ENCODE measurements around the gene CTDSPL.

The CTDSPL gene

DNA sequence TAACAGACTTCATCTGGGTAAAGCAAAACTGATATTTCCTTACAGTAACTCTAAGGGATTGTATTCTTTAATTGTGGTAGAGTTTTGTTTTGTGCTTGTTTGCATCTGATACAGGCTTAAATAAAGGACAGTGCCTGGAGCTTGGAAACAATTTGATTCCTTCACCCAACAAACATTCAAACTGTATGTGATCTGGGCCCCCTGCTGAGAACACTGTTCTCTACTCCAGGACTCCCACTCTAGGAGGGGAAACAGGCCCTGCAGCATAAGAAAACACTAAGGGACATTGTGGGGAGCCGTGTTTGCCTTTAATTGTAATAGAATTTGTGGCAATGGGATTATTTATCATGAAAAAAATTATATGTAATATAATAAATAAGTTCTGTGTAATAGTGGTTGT lies 56.9 kb downstream of the CTDSPL start:
- DNase-seq: peak; percentile 33

DNA sequence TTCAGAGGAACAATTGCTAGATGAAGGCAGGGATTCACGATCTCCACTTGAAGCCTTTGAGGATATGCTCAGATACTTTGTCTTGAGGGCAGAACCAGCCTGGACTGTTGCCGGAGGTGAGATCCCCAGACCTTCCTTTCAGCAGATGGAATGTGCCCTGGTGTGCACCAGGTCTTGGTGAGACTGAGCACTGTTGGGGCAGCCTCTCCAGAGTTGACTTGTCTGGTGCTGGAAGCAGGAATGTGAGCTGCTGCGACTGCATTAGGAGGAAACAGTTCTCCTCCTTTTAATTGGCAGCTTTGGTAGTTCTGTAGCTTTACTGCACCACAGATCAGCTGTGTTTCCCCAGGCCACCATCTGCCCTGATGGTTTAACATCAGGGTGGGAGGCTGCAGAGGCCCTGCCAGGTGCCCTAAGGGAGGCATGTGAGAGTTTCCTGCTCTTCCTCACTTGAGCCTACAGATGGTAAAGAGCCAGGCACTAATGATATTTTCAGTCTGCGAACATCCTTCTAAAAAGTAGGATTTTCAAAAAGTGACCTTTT lies 58.5 kb downstream of the CTDSPL start:
- DNase-seq: no peak

DNA sequence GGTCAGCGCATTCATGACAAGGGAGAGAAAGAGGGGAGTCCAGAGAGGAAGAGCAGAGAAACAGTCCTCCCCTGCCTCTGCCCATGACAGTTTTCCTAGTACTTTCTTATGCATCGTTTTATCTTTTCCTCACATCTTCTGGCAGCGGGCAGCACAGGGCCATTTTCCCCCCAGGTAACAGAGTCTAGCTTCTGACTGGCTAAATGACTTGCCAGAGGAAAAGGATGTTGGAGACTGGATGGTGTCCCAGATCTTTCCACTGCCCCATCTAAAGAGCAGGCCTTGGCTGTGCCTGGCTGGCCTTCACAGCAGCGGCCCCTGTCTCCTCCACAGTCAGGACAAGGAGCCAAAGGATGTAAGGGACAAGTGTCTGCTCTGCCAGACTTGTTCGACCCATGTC lies 59.3 kb downstream of the CTDSPL start:
- no peak for DNase-seq

DNA sequence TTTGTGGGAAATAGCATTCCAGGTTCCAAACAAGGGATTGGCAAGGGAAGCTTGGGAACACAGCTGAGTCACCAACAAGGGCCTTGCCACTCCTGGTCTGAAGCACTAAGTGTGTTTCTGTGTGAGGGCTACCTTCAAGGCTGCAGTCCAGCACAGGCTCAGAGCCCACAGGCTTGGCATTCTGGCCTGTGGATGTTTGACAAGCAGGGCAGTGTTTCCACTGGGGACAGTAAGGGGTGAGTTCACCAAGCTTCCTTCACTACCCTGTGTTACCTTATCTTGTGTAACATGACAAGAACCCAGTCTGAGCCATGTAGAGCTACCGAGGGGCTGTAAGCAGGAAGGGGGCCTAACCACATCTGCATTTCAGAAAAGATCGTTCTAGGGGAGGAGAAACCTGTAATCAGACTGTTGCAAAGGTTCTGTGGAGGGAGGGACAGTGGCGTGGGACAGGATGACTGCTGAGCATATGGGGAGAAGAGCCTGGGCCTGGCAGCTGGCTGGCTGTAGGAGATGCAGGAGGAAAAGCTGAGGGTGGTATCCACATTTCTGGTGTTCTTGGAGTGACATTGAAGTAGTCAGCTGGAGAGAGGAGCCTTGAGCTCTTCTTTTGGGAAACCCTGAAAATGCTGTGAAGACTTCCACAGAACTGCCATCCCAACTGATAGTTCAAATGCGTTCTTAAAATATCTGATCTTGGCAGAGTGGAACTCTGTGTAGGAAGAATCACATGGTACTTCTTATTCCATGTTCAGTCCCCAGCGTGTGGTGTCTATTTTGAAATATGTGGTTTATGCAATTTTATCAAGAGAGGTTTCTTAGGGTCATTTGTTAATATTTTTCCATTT lies 61.3 kb downstream of the CTDSPL start:
- no peak for DNase-seq

DNA sequence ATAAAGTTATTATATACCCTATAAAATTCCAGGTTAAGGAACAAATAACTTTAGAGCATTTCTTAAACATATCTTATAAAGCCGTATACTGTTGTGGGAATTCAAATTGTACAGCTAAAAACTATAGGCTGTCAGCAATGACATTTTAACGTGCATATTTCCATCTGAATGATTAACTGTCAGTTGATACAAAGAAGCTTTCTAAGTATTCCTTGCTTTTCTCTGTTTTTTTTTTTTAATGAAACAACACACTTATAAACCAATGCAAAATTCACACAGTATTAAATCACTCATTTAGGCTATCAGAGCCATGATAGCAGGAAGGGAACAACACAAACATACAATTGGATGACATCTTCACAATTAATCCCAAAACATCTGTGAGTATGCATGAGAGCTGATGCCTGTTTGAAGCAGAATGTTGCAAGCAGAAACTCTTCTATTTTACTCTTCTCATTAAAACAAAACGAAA lies 61.9 kb downstream of the CTDSPL start:
- DNase-seq: no peak

DNA sequence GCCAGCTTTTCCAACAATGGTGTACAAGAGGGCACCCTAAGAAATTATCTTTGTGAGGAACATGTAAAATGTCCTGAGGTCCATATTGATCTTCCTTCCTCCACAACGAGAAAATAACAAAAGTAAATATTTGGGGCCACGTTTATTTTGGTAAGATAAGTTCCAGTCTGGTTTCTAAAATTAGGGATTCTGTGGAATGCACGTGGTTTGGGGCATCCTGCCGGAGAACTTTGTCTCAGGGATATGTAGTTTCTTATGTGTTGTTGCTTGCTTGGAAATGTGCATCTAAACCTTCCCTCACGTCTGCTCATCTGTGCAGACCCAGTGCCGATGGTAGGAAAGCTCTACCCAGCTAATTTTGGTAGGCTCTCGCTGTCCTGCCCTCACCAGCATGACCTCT lies 62.8 kb downstream of the CTDSPL start:
- no peak for DNase-seq

DNA sequence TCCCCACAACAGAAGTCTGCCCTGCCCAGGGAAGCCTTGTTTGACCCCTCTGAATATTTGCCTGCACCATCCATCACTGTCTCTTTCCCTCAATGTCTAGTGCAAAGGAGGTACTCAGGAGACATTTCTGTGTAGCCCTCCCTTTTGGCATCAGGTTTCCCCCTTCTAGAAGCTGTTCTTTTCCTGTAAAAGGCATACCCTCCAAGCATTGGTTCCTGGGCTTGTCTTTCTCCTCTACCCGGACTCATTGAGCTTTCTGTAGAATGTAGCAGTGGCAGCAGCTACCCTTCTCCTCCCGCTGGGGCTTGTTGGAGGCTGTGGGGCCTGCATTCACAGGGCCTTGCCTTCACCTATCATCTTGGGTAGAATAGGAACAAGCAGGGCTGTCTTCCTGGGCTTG lies 63.5 kb downstream of the CTDSPL start:
- DNase-seq: no peak

DNA sequence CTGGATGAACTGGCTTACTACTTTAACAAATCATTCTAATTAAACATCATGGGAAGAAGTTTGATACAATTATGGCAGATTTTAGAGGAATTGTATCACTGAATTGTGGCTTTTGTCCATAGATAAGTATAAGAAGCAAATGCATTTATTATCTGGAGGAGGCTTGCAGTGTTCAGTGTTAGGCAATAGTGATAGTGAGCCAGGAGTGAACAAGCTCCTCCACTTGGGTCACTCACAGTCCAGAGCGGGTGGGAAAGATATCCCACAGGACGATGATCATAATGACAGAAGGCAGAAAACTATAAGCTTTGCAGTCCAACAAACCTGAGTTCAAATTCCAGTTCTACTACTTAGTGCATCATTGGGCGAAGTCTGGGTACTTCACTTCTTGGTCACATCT lies 64.9 kb downstream of the CTDSPL start:
- no peak for DNase-seq

DNA sequence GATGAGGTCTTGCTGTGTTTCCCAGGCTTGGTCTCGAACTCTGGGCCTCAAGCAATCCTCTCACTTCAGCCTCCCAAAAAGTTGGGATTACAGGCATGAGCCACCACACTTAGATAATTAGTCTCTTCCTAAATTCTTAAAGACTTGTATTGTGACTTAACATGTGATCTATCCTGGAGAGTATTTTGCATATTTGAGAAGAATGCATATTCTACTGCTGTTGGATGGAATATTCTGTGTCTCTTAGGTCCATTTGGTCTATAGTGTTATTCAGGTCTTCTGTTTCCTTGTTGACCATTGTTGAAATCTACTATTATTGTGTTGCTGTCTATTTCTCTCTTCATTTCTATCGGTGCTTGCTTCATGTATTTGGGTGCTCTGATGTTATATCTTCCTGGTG lies 68.8 kb downstream of the CTDSPL start:
- DNase-seq: no peak

DNA sequence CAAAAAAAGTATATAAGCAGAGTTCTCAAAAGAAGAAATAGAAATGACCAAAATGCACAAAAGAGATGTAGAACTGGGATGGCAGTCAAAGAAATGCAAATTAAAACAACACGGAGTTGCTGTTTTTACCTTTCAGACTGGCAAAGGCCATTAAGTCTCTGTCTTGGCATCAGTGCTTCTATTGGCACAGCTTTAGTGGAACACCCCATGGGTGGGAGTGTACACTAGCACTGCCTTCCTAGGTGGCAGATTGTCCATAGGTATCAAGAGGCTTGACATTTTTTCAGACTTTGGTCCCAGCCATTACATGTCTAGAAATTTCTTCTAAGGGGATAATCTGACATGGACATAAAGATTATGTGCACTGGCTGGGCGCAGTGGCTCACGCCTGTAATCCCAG lies 70.8 kb downstream of the CTDSPL start:
- no peak for DNase-seq

DNA sequence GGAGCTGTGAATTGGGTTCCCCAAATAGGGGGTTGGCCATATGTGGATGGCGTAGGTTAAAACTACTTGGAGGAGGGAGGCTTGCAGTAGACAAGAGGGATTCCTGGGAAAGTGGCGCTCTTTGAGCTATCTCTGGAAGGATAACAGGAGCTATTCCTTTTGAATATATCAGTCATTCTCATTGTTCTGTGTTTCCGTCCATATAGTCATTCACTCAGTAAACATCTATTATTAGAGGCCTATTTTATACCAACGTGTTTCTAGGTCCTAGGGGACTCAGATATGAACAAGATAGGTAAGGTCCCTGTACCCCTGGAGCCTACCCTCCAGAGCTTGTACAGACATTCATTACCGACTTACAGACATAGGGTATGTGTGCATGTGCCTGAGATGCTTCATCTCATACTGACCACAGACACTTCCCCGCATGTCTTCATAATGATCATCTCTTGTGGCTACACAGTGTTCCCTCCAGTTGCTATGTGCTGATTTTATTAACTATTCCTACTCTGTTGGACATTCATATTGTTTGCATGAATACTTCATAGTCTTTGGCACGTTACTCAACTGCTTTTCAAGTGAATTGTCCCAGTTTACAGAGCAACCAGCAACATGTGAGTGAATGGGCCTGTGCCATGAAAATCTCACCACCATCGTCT lies 73.1 kb downstream of the CTDSPL start:
- no peak for DNase-seq

DNA sequence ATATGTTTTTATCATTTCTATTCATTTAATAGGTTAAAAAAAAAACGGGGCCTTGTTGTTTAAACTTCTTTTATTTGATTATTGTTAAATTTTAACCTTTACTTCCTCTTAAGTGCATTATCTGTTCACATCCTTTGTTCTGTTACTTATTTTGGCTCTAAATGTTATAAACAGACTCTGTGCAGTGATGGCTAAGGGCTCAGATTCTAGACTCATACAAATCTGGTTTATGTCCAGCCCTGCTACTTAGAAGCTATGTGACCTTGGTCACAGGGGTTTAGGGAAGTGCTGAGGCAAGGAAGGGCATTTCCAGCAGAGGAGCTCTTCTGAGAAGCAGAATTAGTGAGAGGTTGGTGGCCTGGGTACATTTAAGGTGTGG lies 73.6 kb downstream of the CTDSPL start:
- no peak for DNase-seq

DNA sequence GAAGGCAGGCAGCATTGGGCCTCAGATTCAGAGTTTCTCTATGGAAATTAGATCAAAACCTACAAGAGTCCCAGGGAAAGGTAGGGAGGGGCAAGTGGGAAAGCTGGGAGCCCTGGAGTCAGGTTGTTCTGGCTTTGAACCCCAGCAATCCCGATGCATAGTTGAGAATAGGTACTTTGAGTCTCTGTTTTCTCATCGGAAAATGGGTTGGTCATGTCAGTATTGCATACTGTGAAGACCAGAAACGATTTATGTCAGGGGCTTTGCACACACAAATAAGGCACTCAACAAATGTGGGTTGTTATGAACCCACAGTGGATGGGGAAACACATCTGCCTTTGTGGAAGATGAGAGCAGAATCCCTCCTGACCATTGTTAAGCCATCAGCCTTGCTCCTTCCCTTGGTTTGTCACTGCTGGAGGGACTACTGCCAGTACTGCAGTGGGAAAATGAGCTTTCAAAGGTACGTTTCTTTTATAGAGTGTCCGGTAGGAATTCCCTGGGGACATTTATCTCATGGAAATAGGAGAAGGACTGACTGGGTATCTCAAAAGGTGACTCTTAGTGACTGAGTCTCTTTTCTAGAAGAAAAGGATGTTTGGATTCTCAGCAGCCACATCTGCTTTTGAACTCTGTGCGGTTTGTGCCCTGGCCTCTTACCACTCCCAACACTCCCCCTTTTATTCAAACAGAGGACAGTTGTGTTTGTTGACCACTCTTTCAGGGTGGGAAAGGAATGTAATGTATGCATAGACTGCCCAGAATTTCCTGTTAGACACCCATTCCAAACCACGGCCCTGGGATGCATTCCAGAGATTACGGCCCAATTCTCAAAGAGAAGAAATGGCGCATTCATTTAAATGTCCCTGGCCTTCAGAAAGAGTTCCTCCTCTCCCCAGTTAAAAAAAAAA lies 74.3 kb downstream of the CTDSPL start:
- DNase-seq: no peak

DNA sequence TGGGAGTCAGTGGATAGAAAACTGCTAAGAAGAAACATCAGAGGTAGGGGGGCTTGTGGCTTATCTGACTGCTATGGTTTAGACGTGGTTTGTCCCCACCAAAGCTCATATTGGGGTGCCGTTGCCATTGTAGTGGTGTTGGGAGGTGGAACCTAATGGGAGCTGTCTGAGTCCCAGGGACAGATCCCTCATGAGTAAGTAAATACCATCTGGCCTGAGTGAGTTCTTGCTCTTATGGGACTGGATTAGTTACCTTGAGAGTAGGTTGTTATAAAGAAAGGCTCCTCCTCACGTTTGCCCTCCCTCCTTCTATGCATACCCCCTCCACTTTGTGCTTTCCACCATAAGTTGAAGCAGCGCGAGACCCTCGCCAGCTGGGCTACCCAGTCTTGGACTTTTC lies 75.5 kb downstream of the CTDSPL start:
- no peak for DNase-seq

DNA sequence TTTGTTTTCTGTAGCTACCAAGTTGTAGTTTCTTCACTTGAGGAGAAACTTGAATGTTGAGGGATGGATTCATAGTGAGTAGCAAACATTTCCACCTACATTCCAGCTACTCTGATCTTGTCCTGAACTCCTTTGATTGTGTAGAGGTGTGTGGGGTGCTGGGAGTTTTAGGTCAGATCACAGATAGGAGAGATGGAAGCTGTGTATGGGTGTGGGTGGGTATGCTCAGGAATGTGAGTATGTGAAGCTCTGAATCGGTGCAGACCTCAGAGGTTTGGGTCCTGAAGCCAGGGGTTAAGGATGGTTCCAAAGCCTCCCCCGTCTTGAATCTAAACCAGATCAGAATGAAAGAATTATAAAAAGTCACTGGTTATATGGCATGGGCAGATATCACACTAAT lies 76.3 kb downstream of the CTDSPL start:
- DNase-seq: no peak

DNA sequence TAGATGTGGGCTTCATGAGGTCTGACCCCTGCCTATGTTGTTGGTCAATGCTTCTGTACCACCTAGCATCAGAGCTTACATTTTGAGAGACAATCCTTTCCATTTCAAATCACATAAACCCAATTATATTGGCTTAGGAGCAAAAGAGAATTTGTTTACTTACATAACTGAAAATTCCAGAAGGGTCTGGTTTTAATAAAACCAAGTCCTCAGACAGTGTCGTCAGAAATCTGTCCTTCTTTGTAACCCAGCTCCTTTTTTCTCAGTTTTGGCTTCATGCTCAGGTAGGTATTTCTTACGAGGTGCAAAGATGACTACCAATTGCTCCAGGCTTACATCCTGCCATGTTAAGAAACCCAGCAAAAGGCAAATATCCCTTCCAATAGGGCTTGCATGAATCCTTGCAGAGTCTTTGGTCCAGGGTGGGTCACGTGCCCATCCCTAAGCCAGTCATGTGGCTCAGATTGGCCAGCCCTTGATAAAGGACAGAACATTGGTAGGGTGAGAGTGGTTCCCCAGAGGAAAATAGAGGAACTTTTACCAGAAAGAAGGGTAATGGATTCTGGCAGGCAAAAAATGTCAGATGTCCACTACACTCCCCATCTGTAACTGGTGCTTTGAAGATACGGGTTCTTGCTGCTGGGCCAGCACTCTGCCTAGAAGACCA lies 78.7 kb downstream of the CTDSPL start:
- no peak for DNase-seq

DNA sequence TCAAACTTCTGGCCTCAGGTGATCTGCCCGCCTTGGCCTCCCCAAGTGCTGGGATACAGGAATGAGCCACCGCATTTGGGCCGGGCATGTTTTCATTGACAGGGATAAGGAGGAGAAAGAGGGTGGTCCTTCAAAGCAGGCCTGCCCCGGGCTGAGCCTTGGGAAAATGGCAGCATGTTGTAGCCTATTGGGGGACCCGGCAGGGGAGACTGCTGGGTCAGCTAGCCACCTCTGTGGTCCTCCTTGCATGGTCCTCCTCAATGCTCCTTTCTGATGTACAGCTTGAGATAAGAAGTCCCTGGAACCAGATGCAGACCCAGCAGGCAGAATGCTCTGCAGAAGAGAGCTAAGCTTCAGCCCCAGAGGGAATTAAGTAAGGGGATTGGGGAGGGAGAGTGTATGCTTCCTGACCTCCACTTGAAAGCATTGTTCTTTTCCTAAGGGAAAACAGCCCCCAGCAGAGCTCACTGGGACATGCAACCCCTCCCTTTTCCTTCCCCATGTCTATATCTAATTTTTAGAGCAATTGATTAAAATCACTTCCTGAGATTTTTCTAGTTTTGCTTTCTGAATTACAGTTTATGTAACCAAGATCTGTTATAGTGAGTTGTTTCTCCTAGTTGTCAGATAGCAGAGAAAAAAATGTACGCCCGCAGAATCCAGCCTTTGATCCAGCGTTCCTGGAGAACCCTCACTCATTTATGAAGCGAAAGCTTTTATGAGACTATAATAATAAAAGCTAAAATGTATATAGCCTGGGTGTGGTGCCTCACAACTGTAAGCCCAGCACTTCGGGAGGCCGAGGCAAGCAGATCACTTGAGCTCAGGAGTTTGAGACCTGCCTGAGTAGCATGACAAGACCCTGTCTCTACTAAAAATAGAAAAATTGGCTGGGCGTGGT lies 80.2 kb downstream of the CTDSPL start:
- no peak for DNase-seq

DNA sequence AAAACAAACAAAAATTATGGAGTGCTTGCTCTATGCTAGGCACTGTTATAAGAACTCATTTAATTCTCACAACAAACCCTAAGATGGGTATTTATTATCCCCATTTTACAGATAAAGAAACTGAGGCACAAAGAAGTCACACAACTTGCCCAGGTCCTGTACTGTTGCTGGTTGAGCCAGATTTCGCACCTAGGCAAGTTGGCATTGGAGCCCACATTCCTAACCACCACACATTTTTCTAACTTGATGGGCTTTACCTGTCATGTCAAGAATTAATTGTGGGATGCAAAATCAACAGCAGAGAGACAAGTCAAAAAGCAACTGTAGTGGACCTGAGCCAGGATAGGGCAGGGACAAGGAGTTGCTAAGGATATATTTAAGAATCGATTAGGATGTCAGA lies 81.0 kb downstream of the CTDSPL start:
- DNase-seq: no peak

DNA sequence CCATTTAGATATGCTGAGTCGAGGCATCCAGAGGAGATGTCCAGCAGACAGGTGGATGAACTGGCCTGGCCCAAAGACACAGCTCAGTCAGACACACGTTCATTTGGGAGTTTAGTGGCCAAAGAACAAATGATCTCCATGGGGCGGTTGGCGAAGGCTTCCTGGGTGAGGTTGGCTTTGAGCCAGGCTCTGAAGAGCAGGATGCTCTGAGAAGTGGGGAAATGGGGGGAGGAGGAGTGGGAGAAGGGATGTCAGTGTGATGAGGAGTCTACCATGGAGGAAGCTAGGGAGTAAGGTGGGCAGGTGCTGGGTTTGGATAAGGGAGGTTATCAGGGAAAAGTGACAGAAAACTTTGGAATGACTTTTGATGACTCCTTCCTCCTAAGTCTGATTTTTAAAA lies 81.4 kb downstream of the CTDSPL start:
- no peak for DNase-seq

DNA sequence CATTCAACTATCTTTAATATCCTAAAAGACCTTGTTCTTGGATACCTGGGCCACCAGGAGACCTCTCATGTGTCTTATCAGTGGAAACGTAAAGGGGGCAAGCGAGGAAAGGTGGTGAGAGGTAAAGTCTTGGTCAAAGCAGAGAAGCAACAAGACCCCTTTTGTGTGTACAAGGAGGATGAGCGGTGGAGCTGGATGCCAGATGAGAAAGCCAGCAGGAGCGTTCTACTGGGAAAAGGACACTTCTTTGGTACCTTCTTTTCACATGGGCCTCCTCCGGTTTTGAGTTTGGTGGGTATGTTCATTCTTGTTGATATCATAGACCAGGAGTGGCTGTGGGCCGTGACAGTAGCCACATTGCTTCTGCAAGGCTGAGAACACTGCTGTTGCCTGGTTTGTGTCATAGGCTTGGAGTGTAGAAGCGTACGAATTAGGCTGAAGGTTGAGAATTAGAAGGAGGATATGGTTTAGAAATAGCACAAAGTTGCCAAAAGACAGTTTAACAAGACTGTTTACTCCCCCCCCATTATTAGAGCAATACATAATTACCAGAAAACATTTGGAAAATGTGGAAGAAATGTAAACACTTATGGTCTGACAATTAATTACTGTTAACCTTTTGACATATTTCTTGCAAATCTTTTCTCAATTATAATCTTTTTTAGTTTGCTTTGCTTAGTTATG lies 82.1 kb downstream of the CTDSPL start:
- no peak for DNase-seq

DNA sequence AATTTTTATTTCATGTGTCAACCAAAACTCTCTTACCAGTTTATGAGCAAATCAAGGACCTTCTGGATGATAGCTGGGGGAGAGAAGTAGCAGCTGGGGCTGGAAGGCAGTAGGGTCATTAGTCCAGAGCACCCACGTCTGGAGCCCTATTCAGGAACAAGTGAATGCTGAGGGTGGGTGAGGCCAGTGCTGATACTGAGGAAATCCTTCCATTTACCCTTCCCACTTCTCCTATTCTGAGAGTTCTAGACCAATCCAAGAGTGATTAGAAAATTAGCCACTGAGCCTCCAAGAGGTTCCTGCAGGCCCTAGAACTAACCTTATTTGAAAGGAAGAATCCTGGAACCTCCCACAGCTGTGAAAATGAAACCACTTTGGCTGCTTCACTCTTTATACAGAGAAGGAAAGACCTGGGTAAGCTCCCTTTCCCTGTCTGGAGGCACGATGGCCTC lies 82.7 kb downstream of the CTDSPL start:
- DNase-seq: no peak
